GM19328 (cell line): ENCODE measurements around the gene DPCD.
A peak's percentile ranks its signal among the peaks of the same experiment; 100 is the strongest.

Experiments
- ATAC-seq: cut with Tn5 transposase; IDR thresholded peaks from one replicate; pipeline ENCODE4 v1.9.1; 2021; ENCODE audit warnings: mild to moderate bottlenecking, moderate library complexity; ENCODE audit not compliant: unreplicated experiment

DPCD gene

GRCh38 chr10:101566333-101567164, 21.6 kb upstream of the DPCD start:
- no peak for ATAC-seq

GRCh38 chr10:101567165-101568006, 20.7 kb upstream of the DPCD start:
- ATAC-seq = no peak

GRCh38 chr10:101568054-101568745, 19.9 kb upstream of the DPCD start:
- ATAC-seq = no peak

GRCh38 chr10:101569323-101569621, 18.8 kb upstream of the DPCD start:
- no peak for ATAC-seq

GRCh38 chr10:101569622-101570427, 18.3 kb upstream of the DPCD start:
- peak; percentile 50 for ATAC-seq

- peak; percentile 9 for ATAC-seq
These were observed 17.5 kb upstream of the DPCD start for GRCh38 chr10:101570428-101571270.

- ATAC-seq = no peak
These were observed 16.7 kb upstream of the DPCD start for GRCh38 chr10:101571271-101571925.

- ATAC-seq = no peak
These were observed 16.0 kb upstream of the DPCD start for GRCh38 chr10:101572126-101572525.

GRCh38 chr10:101572785-101573184, 15.3 kb upstream of the DPCD start:
- no peak for ATAC-seq

- no peak for ATAC-seq
These were observed 14.0 kb upstream of the DPCD start for GRCh38 chr10:101573885-101574753.

- no peak for ATAC-seq
These were observed 13.0 kb upstream of the DPCD start for GRCh38 chr10:101575091-101575490.

- ATAC-seq = no peak
These were observed 12.4 kb upstream of the DPCD start for GRCh38 chr10:101575580-101576210.

- no peak for ATAC-seq
These were observed 11.8 kb upstream of the DPCD start for GRCh38 chr10:101576211-101576863.

- ATAC-seq = no peak
These were observed 10.8 kb upstream of the DPCD start for GRCh38 chr10:101577121-101577871.

- no peak for ATAC-seq
These were observed 9.9 kb upstream of the DPCD start for GRCh38 chr10:101578192-101578591.

GRCh38 chr10:101578803-101579515, 9.2 kb upstream of the DPCD start:
- no peak for ATAC-seq
